Mesothelial cell of epicardium (in vitro differentiated cells): Measurements from ENCODE around the gene SERINC5. TPM values are rescaled to one million over a fixed set of nuclear protein-coding genes. Genes with fewer than 3 reads are reported as not detected.

Experiments
- DNase-seq, 2 experiments: peaks; one replicate each; pipeline ENCODE4 v3.0.0; 2021; ENCODE audit warnings: low spot score in 2 of 2; ENCODE audit not compliant: unreplicated experiment in 2 of 2
- H3K27ac Mint-ChIP-seq: 2 replicates; pipeline ENCODE4 v1.8.0; 2021; ENCODE audit warnings: mixed read lengths
- H3K27me3 Mint-ChIP-seq: 2 replicates; pipeline ENCODE4 v1.8.0; 2021; ENCODE audit warnings: low read depth, mixed read lengths
- H3K36me3 Mint-ChIP-seq: 2 replicates; pipeline ENCODE4 v1.8.0; 2021; ENCODE audit warnings: mixed read lengths
- H3K4me1 Mint-ChIP-seq: 2 replicates; pipeline ENCODE4 v1.8.0; 2021; ENCODE audit warnings: mixed read lengths
- H3K4me3 Mint-ChIP-seq: 2 replicates; pipeline ENCODE4 v1.8.0; 2021; ENCODE audit warnings: mild to moderate bottlenecking, moderate library complexity, mixed read lengths
- H3K9me3 Mint-ChIP-seq: 2 replicates; pipeline ENCODE4 v1.8.0; 2021; ENCODE audit warnings: mixed read lengths
- total RNA-seq: library from RNA; stranded (reverse); gene quantifications from 3 replicates; pipeline ENCODE4 v1.2.1, GENCODE V29; 2021
- TF ChIP-seq, protein P1 (sequence below): fragments of 200-600 bp; sonication (generic); IDR thresholded peaks from one replicate; pipeline ENCODE4 v1.5.0; 2021; ENCODE audit warnings: antibody characterized with exemption; ENCODE audit not compliant: unreplicated experiment

SERINC5 gene
- total RNA-seq, 1 donor from 2014 or later: 89.5 TPM

DNA sequence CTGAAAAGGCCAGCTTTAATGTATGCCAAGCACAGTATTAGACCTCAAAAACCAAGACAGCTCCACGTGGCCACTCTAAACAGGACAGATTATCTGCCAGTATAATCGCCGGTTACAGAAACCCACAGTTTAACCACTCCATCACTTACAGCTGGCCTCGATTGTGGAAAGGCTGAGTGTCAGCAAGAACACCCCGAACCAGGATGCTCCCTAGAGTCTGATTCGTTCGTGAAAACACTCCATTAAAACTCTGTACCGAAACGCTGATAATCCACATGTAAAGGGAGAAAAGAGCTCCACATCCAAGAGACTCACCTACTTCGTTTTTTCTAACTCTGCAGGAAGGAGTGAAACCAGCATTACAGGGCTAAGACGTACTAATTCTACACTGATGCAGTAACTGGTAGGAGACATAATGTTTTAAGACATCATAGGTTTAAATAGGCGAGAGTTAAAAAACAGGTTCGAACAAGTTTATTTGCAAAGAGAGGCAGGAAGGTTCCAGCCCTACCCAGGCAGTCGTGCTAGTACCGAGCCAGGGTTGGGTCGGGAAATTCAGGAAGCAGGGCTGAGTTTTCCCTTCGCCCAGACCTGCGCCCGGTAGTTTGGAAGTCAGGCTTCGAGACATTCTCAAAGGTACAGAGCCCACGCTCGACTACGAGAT lies 949 bp downstream of the SERINC5 start:
- H3K27ac Mint-ChIP-seq: peak overlapping the region; percentile 70

DNA sequence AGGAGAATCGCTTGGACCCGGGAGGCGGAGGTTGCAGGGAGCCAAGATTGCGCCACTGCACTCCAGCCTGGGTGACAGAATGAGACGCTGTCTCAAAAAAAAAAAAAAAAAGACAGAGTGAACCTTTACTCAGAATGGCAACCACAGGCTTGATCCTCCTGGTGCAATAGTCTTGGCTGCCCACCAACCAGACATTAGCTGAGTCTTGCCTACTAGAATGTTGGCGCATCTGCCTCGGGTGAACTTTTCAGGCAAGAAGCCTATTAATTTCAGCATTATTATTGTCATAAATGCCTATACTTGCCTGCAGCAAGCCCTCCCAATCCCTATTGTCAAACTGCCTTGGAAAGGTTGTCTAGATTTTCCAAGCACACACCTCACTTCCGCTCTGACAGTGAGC lies 4.2 kb downstream of the SERINC5 start:
- H3K36me3 Mint-ChIP-seq: no peaks in the 10 kb centered on the region
- H3K4me1 Mint-ChIP-seq: peaks cover 67% of the 10 kb centered on the region
- TF ChIP-seq, protein P1, sequence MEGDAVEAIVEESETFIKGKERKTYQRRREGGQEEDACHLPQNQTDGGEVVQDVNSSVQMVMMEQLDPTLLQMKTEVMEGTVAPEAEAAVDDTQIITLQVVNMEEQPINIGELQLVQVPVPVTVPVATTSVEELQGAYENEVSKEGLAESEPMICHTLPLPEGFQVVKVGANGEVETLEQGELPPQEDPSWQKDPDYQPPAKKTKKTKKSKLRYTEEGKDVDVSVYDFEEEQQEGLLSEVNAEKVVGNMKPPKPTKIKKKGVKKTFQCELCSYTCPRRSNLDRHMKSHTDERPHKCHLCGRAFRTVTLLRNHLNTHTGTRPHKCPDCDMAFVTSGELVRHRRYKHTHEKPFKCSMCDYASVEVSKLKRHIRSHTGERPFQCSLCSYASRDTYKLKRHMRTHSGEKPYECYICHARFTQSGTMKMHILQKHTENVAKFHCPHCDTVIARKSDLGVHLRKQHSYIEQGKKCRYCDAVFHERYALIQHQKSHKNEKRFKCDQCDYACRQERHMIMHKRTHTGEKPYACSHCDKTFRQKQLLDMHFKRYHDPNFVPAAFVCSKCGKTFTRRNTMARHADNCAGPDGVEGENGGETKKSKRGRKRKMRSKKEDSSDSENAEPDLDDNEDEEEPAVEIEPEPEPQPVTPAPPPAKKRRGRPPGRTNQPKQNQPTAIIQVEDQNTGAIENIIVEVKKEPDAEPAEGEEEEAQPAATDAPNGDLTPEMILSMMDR: no peak
- H3K27me3 Mint-ChIP-seq: no peaks in the 10 kb centered on the region
- no peak overlapping the region for H3K4me3 Mint-ChIP-seq
- no peaks in the 10 kb centered on the region for H3K9me3 Mint-ChIP-seq
- DNase-seq: no peak
- H3K27ac Mint-ChIP-seq: no peak overlapping the region

More for the DNA sequence above, 949 bp downstream of the SERINC5 start:
- TF ChIP-seq, protein P1: no peak
- DNase-seq: no peak
- Mint-ChIP-seq H3K27me3 (no peaks in the 10 kb centered on the region), H3K4me3 (peak overlapping the region; percentile 74), H3K9me3 (no peaks in the 10 kb centered on the region), H3K4me1 (peaks cover 57% of the 10 kb centered on the region), H3K36me3 (no peaks in the 10 kb centered on the region)

DNA sequence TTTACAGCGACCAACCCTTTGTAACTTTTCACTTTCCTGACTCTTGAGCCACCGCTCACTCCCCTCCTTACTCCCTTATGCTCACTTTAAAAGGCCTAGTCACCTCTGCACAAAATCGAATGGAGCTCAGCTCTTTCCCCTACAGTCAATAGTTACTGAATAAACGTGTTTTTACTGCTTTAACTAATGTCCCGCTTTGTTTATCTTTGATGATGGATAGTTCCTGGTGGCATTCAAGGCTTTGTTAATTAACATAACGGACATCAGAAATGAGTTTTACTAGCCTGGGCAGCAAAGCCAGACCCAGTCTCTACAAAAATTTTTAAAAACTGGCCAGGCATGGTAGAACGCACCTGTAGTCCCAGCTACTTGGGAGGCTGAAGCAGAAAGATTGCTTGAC lies 5.0 kb downstream of the SERINC5 start:
- no peaks in the 10 kb centered on the region for H3K9me3 Mint-ChIP-seq
- H3K4me3 Mint-ChIP-seq: no peak overlapping the region
- H3K36me3 Mint-ChIP-seq: no peaks in the 10 kb centered on the region
- TF ChIP-seq, protein P1: no peak
- peak overlapping the region; percentile 31 for H3K27ac Mint-ChIP-seq
- no peaks in the 10 kb centered on the region for H3K27me3 Mint-ChIP-seq
- H3K4me1 Mint-ChIP-seq: peaks cover 70% of the 10 kb centered on the region
- DNase-seq: no peak

DNA sequence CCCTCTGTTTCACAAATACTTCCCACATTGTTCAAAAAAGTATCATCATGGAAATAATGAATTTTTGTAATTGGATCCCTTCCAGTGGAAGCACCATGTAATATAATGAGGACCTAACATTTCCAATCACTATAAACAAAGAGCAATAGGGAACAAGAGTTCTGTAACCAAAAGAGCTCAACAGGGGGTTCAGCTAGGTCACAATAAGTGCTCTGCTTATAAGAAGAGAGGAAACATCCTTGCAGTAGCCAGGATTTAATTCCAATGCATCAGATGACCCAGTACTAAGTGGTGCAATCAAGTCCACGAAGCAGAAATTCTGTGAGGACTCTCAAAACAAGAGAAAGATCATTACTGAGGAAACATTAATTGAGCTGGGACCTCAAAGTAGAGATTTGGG lies 5.9 kb downstream of the SERINC5 start:
- Mint-ChIP-seq H3K9me3 (peaks cover 2% of the 10 kb centered on the region), H3K27me3 (no peaks in the 10 kb centered on the region), H3K4me1 (peaks cover 76% of the 10 kb centered on the region), H3K36me3 (peaks cover 2% of the 10 kb centered on the region), H3K4me3 (no peak overlapping the region), H3K27ac (peak overlapping the region; percentile 58)
- TF ChIP-seq, protein P1: no peak
- DNase-seq: no peak

DNA sequence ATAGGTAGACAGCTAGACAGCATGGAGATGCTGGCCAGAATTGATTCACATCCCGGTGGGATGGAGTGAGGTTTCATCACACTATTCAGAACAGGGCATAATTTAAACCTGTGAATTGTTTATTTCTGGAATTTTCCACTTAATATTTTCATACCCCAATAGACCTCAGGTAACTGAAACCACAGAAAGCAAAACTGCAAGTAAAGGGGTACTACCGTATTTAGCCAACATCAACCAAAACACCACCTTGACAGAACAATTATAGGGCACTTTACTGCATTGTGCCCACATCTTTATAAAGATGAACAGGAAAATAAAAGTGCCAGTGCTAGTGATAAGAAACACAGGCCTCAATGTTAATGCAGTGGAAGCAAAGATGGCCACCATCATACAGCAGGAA lies 7.5 kb downstream of the SERINC5 start:
- Mint-ChIP-seq H3K4me3 (no peak overlapping the region), H3K4me1 (peaks cover 63% of the 10 kb centered on the region), H3K36me3 (peaks cover 5% of the 10 kb centered on the region), H3K9me3 (peaks cover 3% of the 10 kb centered on the region), H3K27me3 (no peaks in the 10 kb centered on the region), H3K27ac (peak overlapping the region; percentile 95)
- TF ChIP-seq, protein P1: no peak
- DNase-seq: no peak
